WTC11 (cell line): Measurements from ENCODE around the gene ADAM12. TPM values are rescaled to one million over a fixed set of nuclear protein-coding genes. Genes with fewer than 3 reads are reported as not detected.

Experiments used
- ATAC-seq: fragments of 200-7000 bp; cut with Tn5 transposase; 2 replicates; pipeline ENCODE4 v1.10.0; 2021; ENCODE audit warnings: mild to moderate bottlenecking, moderate library complexity
- CTCF ChIA-PET: fragments of 300-600 bp; sonication (Branson Sonifier 250); formaldehyde crosslinking; loops from one replicate; lab custom pipeline; 2021; ENCODE audit warnings: antibody characterized with exemption; lab: Charles Lee
- POLR2A ChIA-PET: fragments of 350-600 bp; sonication (Branson Sonifier 250); formaldehyde crosslinking; loops from one replicate; lab custom pipeline; 2021; ENCODE audit warnings: antibody characterized with exemption; lab: Charles Lee
- DNase-seq: peaks from one replicate; pipeline ENCODE4 v3.0.0; 2021; ENCODE audit warnings: low spot score
- H3K27ac Mint-ChIP-seq: 2 replicates; pipeline ENCODE4 v1.8.0; 2021; ENCODE audit warnings: mixed read lengths
- H3K27me3 Mint-ChIP-seq: 2 replicates; pipeline ENCODE4 v1.8.0; 2021; ENCODE audit warnings: low read depth, mild to moderate bottlenecking, moderate library complexity, mixed read lengths
- H3K36me3 Mint-ChIP-seq: 2 replicates; pipeline ENCODE4 v1.8.0; 2021; ENCODE audit warnings: mixed read lengths
- H3K4me1 Mint-ChIP-seq: 2 replicates; pipeline ENCODE4 v1.8.0; 2022; ENCODE audit warnings: mixed read lengths
- H3K4me3 Mint-ChIP-seq: 2 replicates; pipeline ENCODE4 v1.8.0; 2021; ENCODE audit warnings: mild to moderate bottlenecking, moderate library complexity, mixed read lengths
- H3K9me3 Mint-ChIP-seq: 2 replicates; pipeline ENCODE4 v1.8.0; 2021; ENCODE audit warnings: mixed read lengths
- ATF3 ChIP-seq: sonication (generic); formaldehyde crosslinking; conservative IDR thresholded peaks from 2 replicates; pipeline ENCODE4 v1.8.1; 2022; ENCODE audit warnings: mild to moderate bottlenecking, missing genetic modification reagents
- CREB1 ChIP-seq: sonication (generic); formaldehyde crosslinking; IDR thresholded peaks from 2 replicates; pipeline ENCODE4 v1.8.0; 2023; ENCODE audit warnings: mild to moderate bottlenecking, missing genetic modification reagents
- ERG ChIP-seq: fragments of 250-450 bp; sonication (Bioruptor Pico); IDR thresholded peaks from 2 replicates; pipeline ENCODE4 v1.8.0; 2021; ENCODE audit warnings: mild to moderate bottlenecking
- ETV6 ChIP-seq: sonication (generic); formaldehyde crosslinking; IDR thresholded peaks from 2 replicates; pipeline ENCODE4 v1.8.1; 2022; ENCODE audit warnings: mild to moderate bottlenecking, missing genetic modification reagents
- FOXP4 ChIP-seq: sonication (generic); formaldehyde crosslinking; IDR thresholded peaks from 2 replicates; pipeline ENCODE4 v1.8.0; 2022; ENCODE audit warnings: mild to moderate bottlenecking, missing genetic modification reagents
- HMGA2 ChIP-seq: fragments of 250-450 bp; sonication (Bioruptor Pico); IDR thresholded peaks from 2 replicates; pipeline ENCODE4 v1.4.0; 2021; ENCODE audit warnings: mild to moderate bottlenecking, moderate library complexity
- IRF1 ChIP-seq: sonication (generic); formaldehyde crosslinking; IDR thresholded peaks from 2 replicates; pipeline ENCODE4 v1.8.0; 2023; ENCODE audit warnings: missing genetic modification reagents
- NFE2L1 ChIP-seq: sonication (generic); formaldehyde crosslinking; IDR thresholded peaks from 2 replicates; pipeline ENCODE4 v1.8.1; 2023; ENCODE audit warnings: missing genetic modification reagents
- PRDM15 ChIP-seq: sonication (generic); formaldehyde crosslinking; IDR thresholded peaks from 2 replicates; pipeline ENCODE4 v1.8.0; 2022; ENCODE audit warnings: missing genetic modification reagents
- PRRX2 ChIP-seq: fragments of 250-450 bp; sonication (Bioruptor Pico); IDR thresholded peaks from 2 replicates; pipeline ENCODE4 v1.8.0; 2021; ENCODE audit warnings: mild to moderate bottlenecking
- TCF7 ChIP-seq: sonication (generic); formaldehyde crosslinking; IDR thresholded peaks from 2 replicates; pipeline ENCODE4 v1.8.0; 2022; ENCODE audit warnings: mild to moderate bottlenecking, low read depth, missing genetic modification reagents, moderate library complexity
- TP53 ChIP-seq: sonication (generic); formaldehyde crosslinking; IDR thresholded peaks from 2 replicates; pipeline ENCODE4 v1.8.1; 2023; ENCODE audit warnings: mild to moderate bottlenecking, missing genetic modification reagents
- USF2 ChIP-seq: sonication (generic); formaldehyde crosslinking; IDR thresholded peaks from 2 replicates; pipeline ENCODE4 v1.8.1; 2023; ENCODE audit warnings: mild to moderate bottlenecking, missing genetic modification reagents, moderate library complexity
- ZBTB21 ChIP-seq: sonication (generic); formaldehyde crosslinking; IDR thresholded peaks from 2 replicates; pipeline ENCODE4 v1.8.1; 2023; ENCODE audit warnings: mild to moderate bottlenecking, missing genetic modification reagents, borderline replicate concordance
- ZNF121 ChIP-seq: sonication (generic); formaldehyde crosslinking; IDR thresholded peaks from 2 replicates; pipeline ENCODE4 v1.8.0; 2023; ENCODE audit warnings: missing genetic modification reagents
- ZNF425 ChIP-seq: fragments of 250-450 bp; sonication (Bioruptor Pico); conservative IDR thresholded peaks from 2 replicates; pipeline ENCODE4 v1.9.0; 2021; ENCODE audit warnings: mild to moderate bottlenecking
- total RNA-seq: library from RNA; stranded (reverse); gene quantifications from 3 replicates; pipeline ENCODE4 v1.2.3, GENCODE V29; 2021

Gene ADAM12
- total RNA-seq, 1 experiment from 2014 or later = 0.22 TPM

GRCh38 chr10:126097558-126098225, 290.6 kb downstream of the ADAM12 start:
- ATAC-seq = no peak
- ChIA-PET CTCF (interaction anchor here (0.6 to 1.0 kb wide), 2 partner anchors 156 to 163 kb away, joined by 4 read pairs; no protein-coding TSS in a partner anchor), POLR2A (no interaction called here)
- no peaks in the 10 kb centered on the region for H3K27me3 Mint-ChIP-seq
- H3K4me1 Mint-ChIP-seq = peaks cover 15% of the 10 kb centered on the region
- no peaks in the 10 kb centered on the region for H3K36me3 Mint-ChIP-seq
- DNase-seq = no peak
- TF ChIP-seq PRDM15 (CRISPR knock-in tag) = no peak
- TF ChIP-seq CREB1 (CRISPR knock-in tag) = no peak
- no peak for TF ChIP-seq IRF1
- no peak for TF ChIP-seq FOXP4 (CRISPR knock-in tag)
- no peak for TF ChIP-seq HMGA2 (CRISPR knock-in tag)
- no peak for TF ChIP-seq ZNF425
- TF ChIP-seq ETV6 = no peak
- TF ChIP-seq NFE2L1 (CRISPR knock-in tag) = no peak
- TF ChIP-seq TCF7 (CRISPR knock-in tag) = no peak
- no peak for TF ChIP-seq ZNF121 (CRISPR knock-in tag)
- no peak for TF ChIP-seq ATF3 (CRISPR knock-in tag)
- no peaks in the 10 kb centered on the region for H3K9me3 Mint-ChIP-seq
- no peak overlapping the region for H3K27ac Mint-ChIP-seq
- H3K4me3 Mint-ChIP-seq = no peak overlapping the region

- no peaks in the 10 kb centered on the region for H3K4me1 Mint-ChIP-seq
These were observed 293.7 kb downstream of the ADAM12 start for GRCh38 chr10:126094537-126094936.

More at GRCh38 chr10:126094537-126094936, 293.7 kb downstream of the ADAM12 start:
- Mint-ChIP-seq H3K27ac (no peak overlapping the region), H3K27me3 (no peaks in the 10 kb centered on the region; the same call in 1 of the 2 replicates), H3K9me3 (peaks cover 8% of the 10 kb centered on the region), H3K4me3 (no peak overlapping the region), H3K36me3 (no peaks in the 10 kb centered on the region)
- no peak for ATAC-seq
- ChIA-PET POLR2A (no interaction called here), CTCF (no interaction called here)
- TF ChIP-seq TCF7 (CRISPR knock-in tag) (no peak), ERG (CRISPR knock-in tag) (no peak), ZBTB21 (CRISPR knock-in tag) (no peak), USF2 (CRISPR knock-in tag) (no peak), TP53 (CRISPR knock-in tag) (no peak), PRRX2 (no peak)
- no peak for DNase-seq
